Hepatocyte (in vitro differentiated cells): ENCODE data around the gene WDFY2. TPM values are rescaled to one million over a fixed set of nuclear protein-coding genes. Genes with fewer than 3 reads are reported as not detected.
A peak's percentile ranks its signal among the peaks of the same experiment; 100 is the strongest.

ENCODE experiments used
- DNase-seq: peaks from one replicate; pipeline ENCODE4 v3.0.0-alpha.2; 2016; ENCODE audit warnings: low spot score
- H2AFZ ChIP-seq: fragments of 200-600 bp; sonication (generic); 2 replicates; pipeline ENCODE4 v1.6.0; 2016; ENCODE audit warnings: antibody characterized with exemption, mild to moderate bottlenecking
- H3K27ac ChIP-seq: fragments of 200-600 bp; sonication (generic); 2 replicates; pipeline ENCODE4 v1.5.1; 2016; ENCODE audit warnings: mild to moderate bottlenecking
- H3K27me3 ChIP-seq: fragments of 200-600 bp; sonication (generic); 2 replicates; pipeline ENCODE4 v1.6.1; 2016
- H3K36me3 ChIP-seq: fragments of 200-600 bp; sonication (generic); replicated peaks from 2 replicates; pipeline ENCODE4 v1.5.1; 2016; ENCODE audit warnings: low read depth; ENCODE audit not compliant: insufficient read depth
- H3K4me1 ChIP-seq: fragments of 200-600 bp; sonication (generic); 2 replicates; pipeline ENCODE4 v1.5.1; 2016; ENCODE audit warnings: mild to moderate bottlenecking, moderate library complexity; ENCODE audit not compliant: insufficient read depth
- H3K4me2 ChIP-seq: fragments of 200-600 bp; sonication (generic); 2 replicates; pipeline ENCODE4 v1.6.0; 2016
- H3K4me3 ChIP-seq: fragments of 200-600 bp; sonication (generic); 2 replicates; pipeline ENCODE4 v1.5.1; 2016; ENCODE audit warnings: mild to moderate bottlenecking
- H3K79me2 ChIP-seq: fragments of 200-600 bp; sonication (generic); 2 replicates; pipeline ENCODE4 v1.6.0; 2017; ENCODE audit warnings: mild to moderate bottlenecking
- H3K9me2 ChIP-seq: fragments of 200-600 bp; sonication (generic); replicated peaks from 2 replicates; pipeline ENCODE4 v1.6.0; 2017; ENCODE audit warnings: mild to moderate bottlenecking; ENCODE audit not compliant: insufficient read depth
- H3K9me3 ChIP-seq: fragments of 200-600 bp; sonication (generic); 2 replicates; pipeline ENCODE4 v1.5.1; 2016; ENCODE audit warnings: low read depth, mild to moderate bottlenecking
- H4K20me1 ChIP-seq: fragments of 200-600 bp; sonication (generic); 2 replicates; pipeline ENCODE4 v1.6.0; 2016; ENCODE audit warnings: mild to moderate bottlenecking; ENCODE audit not compliant: insufficient read depth, poor library complexity, severe bottlenecking
- CTCF ChIP-seq: fragments of 200-600 bp; sonication (generic); IDR thresholded peaks from 2 replicates; pipeline ENCODE4 v1.5.1; 2016; ENCODE audit warnings: antibody characterized with exemption, mild to moderate bottlenecking; ENCODE audit not compliant: poor library complexity
- EZH2 ChIP-seq: fragments of 200-600 bp; sonication (generic); IDR thresholded peaks from 2 replicates; pipeline ENCODE4 v1.6.1; 2016; ENCODE audit warnings: antibody characterized with exemption, mild to moderate bottlenecking, borderline replicate concordance
- EZH2phosphoT487 ChIP-seq: fragments of 200-600 bp; sonication (generic); IDR thresholded peaks from one replicate; pipeline ENCODE4 v1.6.1; 2018; ENCODE audit warnings: antibody characterized with exemption, mild to moderate bottlenecking, low read depth, moderate library complexity; ENCODE audit not compliant: unreplicated experiment, severe bottlenecking
- WGBS: methylation state at CpG from one replicate; pipeline ENCODE4 v1.1.6; 2016; ENCODE audit warnings: low lambda C conversion rate; ENCODE audit errors: missing lambda C conversion rate; 5-methylcytosine and 5-hydroxymethylcytosine counted together
- polyA plus RNA-seq: library from polyadenylated mRNA; unstranded; fragments of >200 nt; fragmentation: Nextera tagmentation; extraction: Ambion mirVana; gene quantifications from 2 replicates; pipeline ENCODE4 v1.2.1, GENCODE V29; 2016
- total RNA-seq: library from RNA; depleted of rRNA; stranded (reverse); fragments of >200 nt; gene quantifications from 2 replicates; pipeline ENCODE4 v1.2.3, GENCODE V29; 2014

Gene WDFY2
- total and polyA plus RNA-seq, 2 experiments from 2014 or later = 9.0 to 9.1 TPM

DNA sequence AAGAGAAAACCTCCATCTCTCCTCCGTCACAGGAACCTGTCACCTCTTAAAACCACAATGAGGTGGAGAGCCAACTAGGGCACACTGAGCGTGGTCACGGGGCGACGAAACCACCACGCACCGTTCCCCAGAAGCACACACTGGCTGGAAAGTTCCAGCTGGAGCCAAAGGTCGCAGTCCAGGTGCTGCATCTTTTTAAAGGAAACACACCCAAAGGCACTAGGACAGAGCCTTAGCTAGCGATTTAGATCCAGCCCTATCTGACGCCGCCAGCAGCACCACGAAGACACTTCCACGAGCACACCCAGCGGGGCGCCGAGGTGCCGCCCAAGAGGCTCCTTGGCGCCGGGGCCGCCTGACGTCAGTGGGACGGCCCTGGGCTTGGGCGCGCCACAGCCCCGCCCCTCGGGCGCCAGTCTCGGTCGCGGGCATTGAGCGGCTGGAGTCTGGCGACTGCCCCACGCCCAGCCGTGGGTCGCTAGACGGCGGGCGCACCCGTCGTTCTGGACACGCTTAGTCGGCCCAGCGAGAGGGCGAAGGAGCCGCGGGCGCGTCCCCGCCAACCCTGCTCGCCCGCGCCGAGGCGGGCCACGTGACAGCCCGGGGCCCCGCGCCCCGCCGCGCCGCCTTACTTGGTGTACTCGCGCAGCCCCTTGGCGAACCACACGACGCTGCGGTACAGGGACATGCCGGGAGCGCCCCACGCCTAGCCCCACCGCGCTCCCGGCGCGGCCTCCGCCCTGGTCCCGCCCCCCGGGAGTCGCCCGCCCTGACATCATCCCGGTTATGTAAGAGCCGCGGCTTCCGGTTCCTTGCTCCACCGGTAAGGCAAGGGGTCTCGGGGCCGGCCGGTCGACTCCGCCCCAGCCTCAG is 219.4 kb downstream of the WDFY2 start, which contains the start of gene DHRS12:
TSS of gene DHRS12 (minus strand) at position 742 of the 873 bp plus-strand sequence. CDS start 4,504 bp downstream, outside the sequence.
- TF ChIP-seq EZH2 (no peak), EZH2phosphoT487 (no peak), CTCF (no peak)
- Histone ChIP-seq H3K4me1 (peaks cover 16% of the 10 kb centered on the region), H2AFZ (peak within 1 kb of the TSS; percentile 46), H3K36me3 (no peaks in the 10 kb centered on the region), H3K4me2 (peak within 1 kb of the TSS; percentile 78), H4K20me1 (no peaks in the 10 kb centered on the region), H3K27ac (peak within 1 kb of the TSS; percentile 98), H3K27me3 (no peaks in the 10 kb centered on the region), H3K9me3 (no peaks in the 10 kb centered on the region), H3K9me2 (no peaks in the 10 kb centered on the region), H3K4me3 (peak within 1 kb of the TSS; percentile 57), H3K79me2 (no peaks in the 10 kb centered on the region)
- peak; percentile 96 for DNase-seq
- 2% methylated on average over 85 of the region's 91 CpGs for WGBS

DNA sequence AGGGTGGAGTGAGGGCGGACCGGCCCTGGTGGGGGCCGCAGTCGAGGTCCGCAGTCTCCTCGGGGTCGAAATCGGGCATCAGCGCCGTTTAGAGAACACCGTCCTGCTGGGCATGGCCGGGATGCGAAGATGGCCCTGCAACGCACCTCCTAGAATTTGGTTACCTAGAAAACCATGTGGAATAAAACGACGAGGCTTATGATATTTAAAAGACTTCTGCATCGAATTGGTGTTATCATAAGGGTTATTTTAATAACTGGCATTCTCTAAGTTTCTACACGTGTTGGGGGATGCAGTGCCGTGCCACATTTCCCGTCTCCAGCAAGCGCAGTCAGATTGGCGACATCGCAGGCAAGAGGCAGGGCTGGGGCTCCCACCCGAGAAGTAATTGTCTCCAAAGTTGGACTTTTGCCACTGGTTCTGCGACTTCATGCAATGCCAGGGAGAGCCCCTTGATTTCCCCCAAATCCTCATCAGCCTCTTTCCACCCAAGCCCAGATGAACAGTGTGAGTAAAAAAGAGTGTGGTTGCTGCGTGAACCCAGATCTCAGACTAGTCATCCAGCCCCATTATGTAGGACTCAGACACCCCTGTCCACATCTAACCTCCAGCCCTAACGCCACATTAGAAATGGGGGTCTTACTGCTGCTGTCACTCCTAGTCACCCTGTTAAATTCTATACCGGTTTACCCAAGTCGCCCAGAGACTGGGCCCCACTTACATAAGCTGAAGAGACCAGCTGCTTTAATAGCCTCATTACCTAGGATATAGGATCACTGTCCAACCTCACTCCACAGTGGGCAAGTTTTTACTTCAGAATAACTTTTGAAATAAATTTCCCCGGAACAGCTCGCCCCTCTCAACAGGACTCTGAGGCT is 220.3 kb downstream of the WDFY2 start:
- Histone ChIP-seq H3K4me2 (peak overlapping the region; percentile 78), H3K36me3 (no peaks in the 10 kb centered on the region), H3K9me2 (no peaks in the 10 kb centered on the region), H3K27me3 (no peaks in the 10 kb centered on the region), H3K9me3 (no peaks in the 10 kb centered on the region), H3K27ac (peak overlapping the region; percentile 98), H3K79me2 (no peaks in the 10 kb centered on the region), H3K4me1 (peaks cover 16% of the 10 kb centered on the region), H4K20me1 (no peaks in the 10 kb centered on the region), H2AFZ (peak overlapping the region; percentile 46), H3K4me3 (peak overlapping the region; percentile 57)
- TF ChIP-seq CTCF = no peak
- TF ChIP-seq EZH2phosphoT487 = no peak
- no peak for TF ChIP-seq EZH2
- WGBS = 21% methylated on average over 31 of the region's 31 CpGs
- peak; percentile 32 for DNase-seq

GRCh38 chr13:51805313-51805712 is 221.1 kb downstream of the WDFY2 start:
- Histone ChIP-seq H3K4me2 (peak overlapping the region; percentile 78), H3K79me2 (no peaks in the 10 kb centered on the region), H3K36me3 (no peaks in the 10 kb centered on the region), H3K27me3 (no peaks in the 10 kb centered on the region), H3K9me2 (no peaks in the 10 kb centered on the region), H2AFZ (no peak overlapping the region), H3K4me3 (no peak overlapping the region), H3K4me1 (peaks cover 16% of the 10 kb centered on the region), H3K9me3 (no peaks in the 10 kb centered on the region), H4K20me1 (no peaks in the 10 kb centered on the region), H3K27ac (peak overlapping the region; percentile 98)
- 95% methylated on average over 4 of the region's 4 CpGs for WGBS
- no peak for TF ChIP-seq EZH2phosphoT487
- no peak for TF ChIP-seq EZH2
- no peak for TF ChIP-seq CTCF
- DNase-seq = no peak
